Measurements from ENCODE around the gene MGMT. TPM values are rescaled to one million over a fixed set of nuclear protein-coding genes. Genes with fewer than 3 reads are reported as not detected.

Gene MGMT
- total RNA-seq, 1 donor from 2014 or later: 58.5 TPM

DNA sequence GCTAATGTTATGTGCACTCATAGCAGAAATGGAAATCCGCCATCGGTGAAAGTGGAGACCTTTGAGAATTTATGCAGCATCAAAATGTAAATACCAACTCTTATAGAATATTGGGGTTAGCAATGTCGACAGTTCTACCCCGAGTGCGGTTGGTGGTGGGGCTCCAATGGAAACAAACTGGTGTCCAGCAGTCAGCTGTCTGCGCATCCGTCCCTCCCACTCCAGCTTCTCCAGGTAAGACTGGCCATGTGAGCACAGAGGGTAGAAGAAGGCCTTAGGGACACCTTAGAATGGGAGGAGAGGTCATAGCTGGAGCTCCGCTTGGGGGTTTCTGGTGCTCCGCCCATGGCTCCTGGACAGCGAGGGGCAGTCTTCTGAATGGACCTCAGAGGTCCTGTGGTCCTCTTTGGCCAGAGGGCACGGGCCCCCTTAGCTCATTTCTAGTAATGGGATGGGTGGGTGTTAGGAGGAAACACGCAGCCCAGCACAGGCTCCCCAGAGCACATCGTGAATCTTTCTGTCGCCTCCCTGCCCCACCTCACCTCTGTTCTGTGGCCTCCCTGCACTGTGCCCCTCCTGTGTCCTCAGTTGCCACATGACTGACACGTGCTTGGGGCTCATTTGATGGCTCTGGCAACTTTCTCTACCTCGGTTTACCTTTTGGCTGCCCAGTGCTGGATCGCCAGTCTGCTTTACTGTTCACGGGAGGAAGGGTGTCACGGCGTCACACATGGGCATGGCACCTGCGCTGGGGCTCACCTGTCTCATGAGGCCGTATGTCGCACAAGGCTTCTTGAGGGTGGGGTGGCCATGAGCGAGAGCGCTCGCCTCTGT lies 50.0 kb downstream of the MGMT start:
- ATAC-seq: no peak

DNA sequence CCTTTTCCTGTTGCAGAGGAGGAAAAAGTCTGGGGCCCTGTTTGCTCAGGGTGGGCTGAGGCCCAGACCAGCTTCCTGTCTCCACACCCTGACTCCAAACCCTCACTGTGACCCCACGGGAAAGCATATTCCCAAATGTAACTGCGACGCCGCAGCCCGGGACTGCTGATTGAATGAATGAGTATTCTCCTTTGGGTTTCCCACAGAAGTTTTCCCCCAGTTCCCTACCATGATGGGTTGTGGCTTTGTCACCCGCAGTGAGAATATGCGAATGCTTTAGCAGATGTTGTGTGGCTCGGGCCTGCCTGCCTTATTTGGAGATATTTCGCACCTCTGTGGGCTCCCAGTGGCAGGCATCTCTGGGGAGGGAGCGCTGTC lies 50.6 kb downstream of the MGMT start:
- DNase-seq (ENCODE audit: low spot score) (no peak), ATAC-seq (no peak)

More for the DNA sequence above, 50.0 kb downstream of the MGMT start:
- DNase-seq (ENCODE audit: low spot score): no peak

DNA sequence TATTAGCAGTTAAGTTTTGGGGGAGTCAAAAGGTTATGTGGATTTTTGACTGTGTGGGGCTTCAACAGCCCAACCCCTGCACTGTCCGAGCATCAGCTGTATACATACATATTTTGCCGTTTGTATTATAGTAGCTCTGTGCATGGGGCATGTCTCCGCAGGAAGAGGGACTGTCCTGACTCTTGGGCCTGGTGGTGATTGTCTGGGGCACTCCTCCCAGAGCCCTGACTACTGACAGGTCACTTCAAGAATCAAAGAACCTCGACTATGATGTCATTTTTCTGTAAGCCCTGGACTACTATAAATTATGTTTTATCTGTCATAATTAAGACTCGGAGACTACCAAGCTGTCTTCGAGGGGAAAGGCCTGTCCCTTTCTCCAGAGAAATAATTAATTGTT lies 51.8 kb downstream of the MGMT start:
- no peak for ATAC-seq
- no peak for DNase-seq (ENCODE audit: low spot score)

DNA sequence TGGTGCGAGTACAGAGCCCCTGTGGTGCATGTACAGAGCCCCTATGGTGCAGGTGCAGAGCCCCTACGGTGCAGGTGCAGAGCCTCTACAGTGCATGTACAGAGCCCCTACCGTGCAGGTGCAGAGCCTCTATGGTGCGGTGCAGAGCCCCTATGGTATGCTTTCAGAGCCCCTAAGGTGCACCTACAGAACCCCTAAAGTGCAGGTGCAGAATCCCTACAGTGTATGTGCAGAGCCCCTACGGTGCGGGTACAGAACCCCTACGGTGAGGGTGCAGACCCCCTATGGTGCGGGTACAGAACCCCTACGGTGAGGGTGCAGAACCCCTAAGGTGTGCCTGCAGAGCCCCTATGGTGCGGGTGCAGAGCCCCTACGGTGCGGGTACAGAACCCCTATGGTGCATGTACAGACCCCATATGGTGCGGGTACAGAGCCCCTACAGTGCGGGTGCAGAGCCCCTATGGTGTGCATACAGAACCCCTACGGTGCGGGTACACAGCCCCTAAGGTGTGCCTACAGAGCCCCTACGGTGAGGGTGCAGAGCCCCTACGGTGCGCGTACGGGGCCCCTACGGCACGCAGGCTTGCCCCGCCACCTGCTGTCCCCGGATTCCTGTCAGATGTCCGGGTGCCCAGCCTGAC lies 53.5 kb downstream of the MGMT start:
- DNase-seq (ENCODE audit: low spot score) (no peak), ATAC-seq (no peak)

DNA sequence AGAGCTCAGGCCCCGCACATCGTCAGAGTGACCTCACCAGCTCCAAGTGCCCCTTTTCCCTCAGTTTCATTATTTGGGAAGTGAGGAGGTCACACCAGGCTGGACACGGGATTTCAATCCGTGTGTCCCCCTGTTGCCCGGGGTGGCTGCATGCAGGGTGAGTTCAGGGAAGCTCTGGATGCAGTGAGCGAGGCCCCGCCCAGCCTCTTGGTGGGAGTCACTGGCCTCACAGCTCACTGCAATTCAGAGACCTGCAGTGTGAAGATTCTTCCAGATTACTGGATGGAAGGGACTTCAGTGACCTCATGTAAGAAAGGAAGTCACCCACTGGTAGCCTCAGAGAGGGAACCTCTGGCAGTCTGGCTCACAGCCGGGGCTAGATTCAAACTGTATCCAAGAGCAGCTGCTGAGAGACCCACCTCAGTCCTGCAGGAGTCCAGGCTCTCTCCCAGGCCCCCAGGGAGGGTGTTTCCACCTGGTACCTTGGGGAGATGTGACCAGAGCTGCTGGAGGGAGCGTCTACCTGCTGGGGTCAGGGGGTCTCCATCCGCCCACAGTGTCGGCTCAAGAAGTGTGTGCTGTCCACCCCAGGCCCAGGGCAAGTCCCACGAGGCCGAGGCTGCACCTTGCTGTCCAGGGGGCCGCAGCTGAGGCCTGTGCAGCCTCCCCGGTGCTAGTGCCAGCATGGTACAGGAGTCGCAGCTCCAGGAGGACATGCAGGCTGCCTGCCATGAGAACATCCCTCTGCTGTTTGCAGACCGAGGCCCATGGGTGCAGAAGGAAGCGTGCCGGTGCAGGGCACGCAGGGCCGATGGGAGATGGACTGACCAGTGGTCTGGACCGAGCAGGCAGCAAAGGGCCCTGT lies 54.4 kb downstream of the MGMT start:
- ATAC-seq (no peak), DNase-seq (ENCODE audit: low spot score) (no peak)

DNA sequence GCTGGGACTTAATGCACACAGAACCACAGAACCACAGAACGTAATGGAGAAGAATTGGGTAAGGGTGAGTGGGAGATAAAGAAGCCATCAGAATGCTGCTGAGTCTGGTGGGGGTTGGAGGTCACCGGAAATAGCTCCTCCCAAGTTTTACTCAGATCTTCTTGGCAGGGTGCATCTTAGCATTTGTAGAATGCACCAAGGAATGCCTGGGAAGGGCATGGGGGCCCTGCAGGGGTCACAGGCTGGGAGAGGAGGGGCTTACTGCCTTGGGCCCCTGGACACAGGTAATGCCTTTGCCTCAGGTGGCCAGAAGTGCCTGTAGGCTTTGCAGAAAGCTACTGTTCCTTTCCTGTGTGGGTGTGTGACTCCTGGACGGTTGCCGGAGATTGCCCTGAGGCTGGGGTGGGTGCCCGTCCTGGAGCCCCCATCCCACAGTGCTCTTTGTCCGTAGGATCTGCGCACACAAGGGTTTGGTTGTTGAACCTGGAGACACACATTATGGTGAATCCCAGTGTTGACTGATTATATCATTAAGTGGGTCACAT lies 55.1 kb downstream of the MGMT start:
- DNase-seq (ENCODE audit: low spot score) (no peak), ATAC-seq (no peak)

DNA sequence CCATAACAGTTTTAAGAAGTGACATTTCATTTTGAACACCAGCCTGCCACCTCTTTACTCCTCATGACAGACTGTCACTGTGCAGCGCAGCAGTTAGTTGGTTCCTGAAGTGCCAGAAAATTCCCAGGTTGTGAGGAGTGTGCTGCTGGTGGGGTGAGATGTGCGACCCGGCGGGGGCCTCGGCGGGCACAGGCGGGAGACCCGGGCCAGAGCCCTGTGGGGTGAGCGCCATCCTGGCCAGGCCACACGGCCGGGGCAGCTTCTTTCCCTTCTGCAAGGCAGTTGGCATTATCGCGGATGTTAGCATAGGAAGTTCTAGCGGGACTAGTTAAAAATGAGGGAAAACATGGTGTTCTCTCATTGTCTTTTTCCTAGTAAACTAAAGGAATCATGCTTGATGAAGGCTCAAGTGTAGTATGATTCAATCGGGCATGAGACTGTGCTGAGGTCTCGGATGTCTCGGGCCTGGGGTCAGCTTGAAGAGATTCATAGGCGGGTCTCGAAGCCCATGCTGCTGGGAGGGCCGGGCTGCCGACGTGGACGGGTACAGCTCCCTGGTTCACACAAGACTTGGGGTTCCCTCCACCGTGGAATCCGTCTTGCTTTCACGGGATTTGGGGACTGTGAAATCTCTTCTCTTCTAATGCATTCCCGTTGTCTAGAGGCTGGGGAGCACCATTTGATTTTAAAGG lies 56.1 kb downstream of the MGMT start:
- no peak for DNase-seq (ENCODE audit: low spot score)
- ATAC-seq: no peak

DNA sequence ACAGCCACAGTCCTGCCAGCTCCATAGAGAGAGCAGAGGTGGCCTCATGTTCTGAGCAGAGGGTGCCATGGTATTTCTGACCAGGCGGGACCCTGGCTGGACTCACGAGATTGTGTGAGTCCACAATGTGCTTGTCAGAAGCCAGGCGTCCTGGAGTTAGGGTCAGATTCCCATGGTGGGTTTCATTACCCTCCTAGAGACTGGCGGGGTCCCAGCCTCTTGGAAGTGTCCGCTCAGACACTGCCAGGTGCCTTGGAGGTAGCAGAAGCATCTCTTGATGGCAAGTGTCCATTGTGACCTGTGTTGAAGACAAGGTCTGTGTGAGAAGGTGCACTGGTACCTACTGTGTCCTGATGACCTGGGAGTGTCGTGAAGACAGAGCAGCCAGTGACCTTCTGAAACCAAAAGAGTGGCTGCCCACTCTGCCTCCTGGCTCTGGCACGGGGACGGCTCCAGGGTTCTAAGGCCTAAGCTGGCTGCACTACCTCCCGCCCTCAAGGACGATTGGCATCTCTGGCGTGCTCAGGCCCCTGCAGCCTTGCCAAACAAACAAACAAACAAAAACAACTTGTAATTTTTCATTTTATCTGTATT lies 56.8 kb downstream of the MGMT start:
- DNase-seq (ENCODE audit: low spot score) (no peak), ATAC-seq (peak; percentile 44)

DNA sequence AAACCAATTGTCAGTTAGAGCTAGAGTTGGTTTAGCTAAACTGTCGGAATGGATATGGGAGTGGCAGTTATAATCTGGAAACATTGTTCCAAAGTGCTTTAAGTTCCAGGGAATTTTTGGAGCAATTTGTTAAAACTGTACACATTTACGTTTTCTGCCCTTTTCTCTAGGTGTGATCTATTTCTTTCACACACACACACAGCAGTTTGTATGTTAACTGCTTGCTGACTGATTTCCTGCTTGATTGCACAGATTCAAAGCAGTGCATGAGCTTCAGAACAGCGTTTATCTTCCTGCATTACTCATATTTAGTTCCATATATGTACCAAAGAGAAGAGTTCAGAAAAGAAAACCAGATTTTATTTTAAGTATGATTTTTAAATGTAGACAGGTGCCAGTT lies 57.9 kb downstream of the MGMT start:
- ATAC-seq (no peak), DNase-seq (ENCODE audit: low spot score) (no peak)

DNA sequence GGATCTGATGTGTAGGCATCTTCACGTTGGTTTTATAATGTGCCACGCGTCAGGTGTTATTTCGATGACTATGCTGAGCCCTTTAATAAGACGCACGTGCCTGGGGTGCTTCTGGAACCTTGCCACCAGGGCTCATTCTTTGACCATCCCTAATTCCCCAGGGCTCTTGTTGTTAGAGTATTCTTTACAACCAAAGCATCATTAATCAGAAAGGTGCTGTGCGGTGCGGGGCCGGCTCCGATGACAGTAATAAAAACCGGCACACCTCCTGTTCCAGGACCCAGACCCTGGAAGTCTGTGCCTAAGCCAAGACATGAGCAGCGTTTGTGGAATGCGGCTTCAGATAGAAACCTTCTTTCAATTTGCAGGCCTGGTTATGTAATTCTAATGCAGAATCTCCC lies 58.4 kb downstream of the MGMT start:
- no peak for DNase-seq (ENCODE audit: low spot score)
- ATAC-seq: no peak

DNA sequence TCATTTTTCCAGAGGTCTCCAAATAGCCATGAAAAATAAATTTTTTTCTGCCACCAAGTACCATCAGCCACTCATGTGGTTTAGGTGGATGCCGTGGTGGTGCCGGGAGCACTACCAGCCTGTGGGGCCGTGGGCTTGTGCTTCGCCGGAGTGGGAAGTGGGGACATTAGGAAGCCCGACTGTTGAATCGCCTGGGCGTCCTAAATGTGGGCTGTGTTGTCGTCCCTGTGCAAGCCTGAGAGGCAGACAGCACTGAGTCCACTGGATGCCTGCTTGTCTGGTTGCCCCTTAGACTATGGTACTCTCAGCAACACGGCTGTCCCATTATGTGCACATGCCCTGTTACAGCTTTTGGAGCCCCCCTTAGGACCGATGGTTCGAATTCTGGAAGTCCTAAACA lies 59.9 kb downstream of the MGMT start:
- no peak for ATAC-seq

DNA sequence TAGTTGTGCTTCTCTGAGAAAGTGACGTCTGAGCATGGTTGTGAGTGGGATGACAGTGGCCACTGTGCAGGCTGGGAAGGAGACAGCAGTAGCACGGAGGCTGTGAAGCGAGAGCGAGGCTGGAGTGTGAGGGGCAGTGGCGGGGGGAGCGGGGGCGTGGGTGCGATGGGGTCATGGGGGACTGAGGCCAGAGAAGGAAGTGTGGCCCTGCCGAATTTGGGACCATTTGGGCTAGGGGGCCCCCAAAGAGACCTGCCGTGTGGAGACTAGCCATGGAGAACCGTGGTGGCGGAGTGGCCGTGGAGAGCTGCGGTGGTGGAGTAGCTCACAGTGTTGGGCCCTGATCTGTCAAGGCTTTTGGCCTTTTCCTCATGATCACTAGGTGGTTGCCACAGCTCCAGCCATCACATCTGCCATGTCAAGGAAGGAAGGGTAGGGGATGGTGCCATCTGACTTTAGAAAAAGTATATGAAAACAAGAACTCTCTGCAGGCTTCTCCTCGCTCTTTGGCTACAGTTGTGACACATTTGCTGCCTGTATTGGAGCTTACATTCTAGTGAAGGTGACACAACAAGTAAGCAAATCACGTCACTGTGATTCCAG lies 61.4 kb downstream of the MGMT start:
- DNase-seq (ENCODE audit: low spot score) (no peak), ATAC-seq (no peak)

More for the DNA sequence above, 59.9 kb downstream of the MGMT start:
- DNase-seq (ENCODE audit: low spot score): no peak

DNA sequence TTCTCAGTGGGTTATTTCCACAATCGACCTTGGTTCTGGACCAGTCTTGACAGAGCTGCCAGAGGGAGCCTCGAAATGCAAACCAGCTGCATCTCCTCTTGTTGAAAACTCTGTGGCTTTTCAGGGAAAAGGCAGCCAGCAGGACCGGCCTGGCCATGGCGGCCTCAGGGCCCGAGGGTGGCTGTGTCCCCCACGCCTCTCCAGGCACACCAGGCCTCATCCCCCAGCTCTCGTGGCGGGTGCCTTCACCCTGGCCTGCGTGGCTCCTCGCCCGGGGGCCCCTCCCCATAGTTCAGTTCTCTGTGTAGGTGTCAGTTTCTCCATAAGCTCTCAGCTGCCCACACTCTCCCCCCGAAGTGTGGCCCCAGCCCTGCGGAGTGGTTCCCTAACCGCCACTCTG lies 63.5 kb downstream of the MGMT start:
- DNase-seq (ENCODE audit: low spot score): no peak
- ATAC-seq: no peak

DNA sequence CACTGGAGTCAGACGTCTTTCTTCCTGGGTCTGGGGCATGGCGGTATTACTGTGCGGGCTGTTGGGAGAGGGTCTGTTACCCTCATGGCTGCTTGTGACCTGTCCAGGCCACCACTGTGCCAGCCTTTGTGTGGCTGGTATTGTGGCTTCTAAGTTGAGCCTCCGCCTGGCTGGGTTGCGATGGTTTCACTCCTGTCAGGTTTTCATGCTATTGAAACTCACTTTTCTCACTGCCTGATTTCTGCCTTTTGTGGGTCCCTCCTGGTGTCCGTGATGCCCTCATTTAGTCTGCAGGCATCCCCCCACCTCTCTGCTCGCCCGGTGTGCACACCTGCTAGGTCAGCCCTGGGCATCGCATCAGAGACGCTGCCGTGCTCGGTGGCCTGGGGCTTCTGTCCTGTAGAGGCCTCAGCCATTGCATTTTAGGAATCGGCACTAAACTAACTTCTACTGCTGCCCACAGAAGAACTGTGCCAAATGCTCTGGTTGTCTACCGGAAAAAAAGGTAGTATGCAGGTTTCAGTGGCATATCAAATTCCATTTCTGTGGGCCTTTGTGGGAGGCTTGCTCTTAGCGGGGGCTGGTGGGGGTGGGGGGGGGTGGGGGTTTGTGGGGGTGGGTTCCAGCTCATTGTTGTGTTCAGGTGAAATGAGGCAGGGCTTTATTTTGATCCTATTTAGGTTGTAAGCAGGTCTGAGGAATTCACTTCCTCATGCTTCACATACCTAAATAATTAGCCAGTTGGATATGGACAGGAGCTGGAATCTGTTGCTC lies 64.3 kb downstream of the MGMT start:
- no peak for DNase-seq (ENCODE audit: low spot score)

DNA sequence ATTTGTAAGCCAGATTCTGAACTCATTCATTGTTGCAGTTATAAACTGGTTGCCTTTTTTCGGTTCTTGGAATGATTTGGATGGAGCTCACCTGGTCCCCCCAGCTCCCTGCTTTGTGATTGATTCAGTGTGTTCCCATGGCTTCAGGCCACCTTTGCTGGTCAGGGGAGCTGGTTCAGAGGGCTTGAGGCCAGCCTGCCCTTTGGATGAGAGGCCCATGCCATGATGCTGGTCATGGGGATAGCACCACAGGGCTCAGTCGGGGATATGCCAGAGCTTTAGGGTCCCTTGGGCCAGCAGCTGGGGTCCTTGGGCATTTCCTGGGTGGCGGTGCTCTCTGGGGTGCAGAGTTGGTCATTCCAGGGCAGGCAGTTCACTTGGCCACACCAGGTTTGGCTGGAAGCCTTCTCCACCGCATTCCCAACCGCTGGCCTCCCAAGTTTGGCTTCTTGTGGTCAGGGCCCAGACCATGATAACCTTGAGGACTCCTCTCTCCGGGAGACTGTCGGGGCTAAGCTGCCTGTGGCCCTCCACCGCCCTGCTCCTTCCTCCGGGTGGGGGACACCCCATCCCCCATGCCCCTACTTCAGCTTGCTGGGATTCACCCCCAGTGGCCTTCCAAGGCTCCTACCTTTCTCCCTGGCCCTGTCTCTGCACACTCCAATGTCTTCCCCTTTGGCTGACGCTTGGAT lies 65.1 kb downstream of the MGMT start:
- ATAC-seq (peak; percentile 43), DNase-seq (ENCODE audit: low spot score) (no peak)

More for the DNA sequence above, 64.3 kb downstream of the MGMT start:
- ATAC-seq: no peak

DNA sequence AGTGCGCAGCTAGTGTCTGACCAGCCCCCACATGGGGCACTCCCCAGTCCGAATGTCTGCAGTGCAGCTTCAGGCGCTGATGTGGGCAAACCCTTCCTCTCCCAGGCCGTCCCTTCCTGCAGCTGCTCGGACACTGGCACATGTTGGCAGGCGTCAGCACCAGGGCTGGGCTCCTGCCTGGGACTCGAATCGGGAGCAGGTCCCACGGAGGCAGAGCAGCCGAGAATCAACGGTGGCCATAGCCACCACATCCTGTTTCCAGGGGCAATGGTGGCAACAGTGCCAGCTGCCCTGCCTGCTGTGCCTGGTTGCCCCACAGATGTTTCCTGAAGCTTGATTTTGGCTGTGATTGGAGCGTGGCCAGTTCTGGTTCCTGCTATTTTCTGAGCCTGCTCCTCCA lies 65.8 kb downstream of the MGMT start:
- ATAC-seq (no peak), DNase-seq (ENCODE audit: low spot score) (no peak)

DNA sequence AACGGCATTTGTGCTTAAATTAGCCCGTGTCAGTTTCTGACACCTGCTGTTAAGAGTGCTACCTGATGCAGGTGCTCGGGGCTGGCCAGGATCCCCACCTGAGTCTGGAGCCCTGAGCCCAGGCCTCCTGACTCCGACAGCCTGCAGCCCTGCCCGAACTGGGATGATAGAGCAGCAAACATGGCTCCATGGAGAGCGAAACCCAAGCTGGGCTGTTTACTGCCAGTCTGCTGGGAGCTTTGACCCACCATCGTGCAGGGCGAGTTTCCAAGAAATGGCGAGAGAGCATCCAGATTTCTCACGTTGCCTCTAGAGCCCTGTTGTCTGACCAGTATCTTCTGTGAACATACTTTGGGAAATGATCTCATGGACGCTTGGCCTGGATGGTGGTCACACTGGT lies 66.2 kb downstream of the MGMT start:
- DNase-seq (ENCODE audit: low spot score) (no peak), ATAC-seq (no peak)

DNA sequence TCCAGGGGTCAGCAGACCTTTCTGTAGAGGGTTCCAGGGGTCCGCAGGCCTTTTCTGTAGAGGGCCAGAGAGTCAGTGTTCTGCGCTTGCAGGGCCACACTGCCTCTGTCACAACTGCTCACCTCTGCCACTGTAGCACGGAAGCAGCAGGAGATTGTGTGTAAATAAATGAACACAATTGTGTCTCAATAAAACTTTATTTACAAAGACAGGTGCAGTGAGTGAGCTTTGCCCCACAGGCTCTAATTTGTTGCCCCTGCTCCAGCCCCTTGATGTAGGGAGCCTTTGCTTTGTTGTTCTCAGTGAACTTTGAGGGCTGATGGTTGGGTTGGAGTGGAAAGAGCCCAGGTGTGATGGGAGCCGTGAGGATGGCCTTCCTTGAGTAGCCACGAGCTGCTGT lies 67.8 kb downstream of the MGMT start:
- ATAC-seq (no peak), DNase-seq (ENCODE audit: low spot score) (no peak)

DNA sequence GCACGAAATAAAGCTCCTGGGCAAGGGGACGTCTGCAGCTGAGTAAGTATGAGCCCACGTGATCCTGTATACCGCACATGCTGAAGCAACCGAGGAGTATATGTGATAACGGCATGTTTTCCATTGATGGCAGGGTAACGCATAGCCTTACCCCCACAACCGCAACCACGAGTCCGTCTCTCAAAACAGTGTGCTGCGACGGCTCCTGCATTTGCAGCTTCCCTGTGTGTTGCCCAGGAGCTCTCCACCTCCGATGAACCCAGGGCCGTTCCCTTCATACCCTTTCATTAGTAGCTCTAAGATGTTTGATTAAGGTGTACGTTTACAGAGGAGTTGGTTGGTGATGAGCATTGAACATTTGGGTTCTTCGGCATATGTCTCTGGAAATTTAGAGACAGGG lies 69.3 kb downstream of the MGMT start:
- DNase-seq (ENCODE audit: low spot score): no peak
- no peak for ATAC-seq
